ENCODE data around the gene SATL1. TPM values are rescaled to one million over a fixed set of nuclear protein-coding genes. Genes with fewer than 3 reads are reported as not detected.

The SATL1 gene
- total RNA-seq, 2 donors from 2014 or later, result 0.80 TPM; not detected in 1

- Histone ChIP-seq H3K27me3 (replicated peaks; ENCODE audit: insufficient read depth) (no peaks in the 10 kb centered on the region), H3K4me1 (replicated peaks) (no peaks in the 10 kb centered on the region), H3K4me3 (no peak overlapping the region), H3K27ac (no peak overlapping the region), H3K9me3 (no peaks in the 10 kb centered on the region), H3K36me3 (no peaks in the 10 kb centered on the region)
- intact Hi-C loops (cut with DNase I), result loop anchor here (10.0 kb wide), 1 partner anchor 433 kb away; no protein-coding TSS in a partner anchor
- DNase-seq (ENCODE audit: low spot score), result no peak
- TF ChIP-seq POLR2A (IDR thresholded peaks at IDR 0.05), result no peak
- peak in 3 of 4 experiments; percentile 43 to 52 (median 43) for TF ChIP-seq CTCF (IDR thresholded peaks at IDR 0.05)
- TF ChIP-seq POLR2AphosphoS5 (IDR thresholded peaks at IDR 0.05), result no peak
- WGBS, result 40% methylated on average over 2 of the region's 2 CpGs
Observed at GRCh38 chrX:85111347-85111746, 132.2 kb downstream of the SATL1 start.

- no peaks in the 10 kb centered on the region for H3K36me3 ChIP-seq
- H3K4me3 ChIP-seq, result no peak overlapping the region
- TF ChIP-seq POLR2AphosphoS5 (IDR thresholded peaks at IDR 0.05) (no peak), POLR2A (IDR thresholded peaks at IDR 0.05) (no peak), CTCF (IDR thresholded peaks at IDR 0.05) (no peak)
- WGBS, result 65% methylated on average over 8 of the region's 8 CpGs
- no peaks in the 10 kb centered on the region for H3K9me3 ChIP-seq
- intact Hi-C loops (cut with DNase I), result no loop called here
- H3K27me3 ChIP-seq (replicated peaks; ENCODE audit: insufficient read depth), result no peaks in the 10 kb centered on the region
- DNase-seq (ENCODE audit: low spot score), result no peak
- no peaks in the 10 kb centered on the region for H3K4me1 ChIP-seq (replicated peaks)
- H3K27ac ChIP-seq, result no peak overlapping the region
Observed at GRCh38 chrX:85109235-85109634, 134.3 kb downstream of the SATL1 start.

GRCh38 chrX:85108165-85108564, 135.4 kb downstream of the SATL1 start:
- no peak for DNase-seq (ENCODE audit: low spot score)
- intact Hi-C loops (cut with DNase I), result no loop called here
- 90% methylated on average over 2 of the region's 2 CpGs for WGBS
- TF ChIP-seq POLR2AphosphoS5 (IDR thresholded peaks at IDR 0.05) (no peak), POLR2A (IDR thresholded peaks at IDR 0.05) (no peak), CTCF (IDR thresholded peaks at IDR 0.05) (no peak)
- Histone ChIP-seq H3K36me3 (no peaks in the 10 kb centered on the region), H3K27ac (no peak overlapping the region), H3K9me3 (no peaks in the 10 kb centered on the region), H3K4me1 (replicated peaks) (no peaks in the 10 kb centered on the region), H3K4me3 (no peak overlapping the region), H3K27me3 (replicated peaks; ENCODE audit: insufficient read depth) (no peaks in the 10 kb centered on the region)

- no peaks in the 10 kb centered on the region for H3K4me1 ChIP-seq (replicated peaks)
- no peak overlapping the region for H3K27ac ChIP-seq
- TF ChIP-seq POLR2A (IDR thresholded peaks at IDR 0.05), result no peak
- no peak for TF ChIP-seq POLR2AphosphoS5 (IDR thresholded peaks at IDR 0.05)
- TF ChIP-seq CTCF (IDR thresholded peaks at IDR 0.05), result no peak
- H3K4me3 ChIP-seq, result no peak overlapping the region
- no peak for DNase-seq (ENCODE audit: low spot score)
- no peaks in the 10 kb centered on the region for H3K9me3 ChIP-seq
- no CpG with 5 or more reads among the region's 4 CpGs for WGBS
- H3K36me3 ChIP-seq, result no peaks in the 10 kb centered on the region
- intact Hi-C loops (cut with DNase I), result no loop called here
- H3K27me3 ChIP-seq (replicated peaks; ENCODE audit: insufficient read depth), result no peaks in the 10 kb centered on the region
Observed at GRCh38 chrX:85107407-85107806, 136.2 kb downstream of the SATL1 start.

- Histone ChIP-seq H3K4me1 (replicated peaks) (no peaks in the 10 kb centered on the region), H3K27me3 (replicated peaks; ENCODE audit: insufficient read depth) (no peaks in the 10 kb centered on the region), H3K4me3 (no peak overlapping the region), H3K27ac (no peak overlapping the region), H3K9me3 (no peaks in the 10 kb centered on the region), H3K36me3 (no peaks in the 10 kb centered on the region)
- intact Hi-C loops (cut with DNase I), result no loop called here
- 98% methylated on average over 5 of the region's 5 CpGs for WGBS
- no peak for DNase-seq (ENCODE audit: low spot score)
- no peak for TF ChIP-seq POLR2A (IDR thresholded peaks at IDR 0.05)
- no peak for TF ChIP-seq POLR2AphosphoS5 (IDR thresholded peaks at IDR 0.05)
- TF ChIP-seq CTCF (IDR thresholded peaks at IDR 0.05), result no peak
Observed at GRCh38 chrX:85089321-85089840, 154.2 kb downstream of the SATL1 start.

Data from prostate gland (tissue), 2 donors.